HepG2 (cell line): ENCODE data around the gene ANKRD13C. TPM values are rescaled to one million over a fixed set of nuclear protein-coding genes. Genes with fewer than 3 reads are reported as not detected.

ENCODE experiments used
- MTF2 ChIP-seq: sonication (generic); formaldehyde crosslinking; IDR thresholded peaks from 2 replicates; pipeline ENCODE4 v1.5.0; 2020; ENCODE audit warnings: missing genetic modification reagents, borderline replicate concordance
- SP2 ChIP-seq: sonication (generic); formaldehyde crosslinking; IDR thresholded peaks from 2 replicates; pipeline ENCODE4 v1.5.1; 2020; ENCODE audit warnings: mild to moderate bottlenecking, missing genetic modification reagents
- ZNF577 ChIP-seq: sonication (generic); formaldehyde crosslinking; IDR thresholded peaks from 2 replicates; pipeline ENCODE4 v1.4.0; 2020; ENCODE audit warnings: mild to moderate bottlenecking, low read depth, missing genetic modification reagents, borderline replicate concordance
- polyA plus RNA-seq, 8 experiments: library from polyadenylated mRNA; depleted of rRNA in 3 of 8; stranded (reverse) in 7 of 8; unstranded in 1 of 8; fragments of >200 nt; fragmentation: Illumina TruSeq in 4 of 8; extraction: Trizol in 4 of 8; gene quantifications; 2 replicates each; pipeline versions ENCODE4 v1.2.1 to v1.2.3, GENCODE V29; 2011 to 2016; ENCODE audit warnings: low read depth in 4 of 8, missing spikeins in 1 of 8, mixed read lengths in 1 of 8; ENCODE audit not compliant: insufficient read depth in 1 of 8
- total RNA-seq, 5 experiments: library from RNA; depleted of rRNA; stranded (reverse); fragments of >200 nt; fragmentation: Illumina TruSeq; extraction: Trizol; gene quantifications; 2 replicates each; pipeline ENCODE4 v1.2.3, GENCODE V29; 2016; ENCODE audit warnings: low read depth in 1 of 5
- TF ChIP-seq, protein P1 (sequence below), 2 experiments: sonication (generic) in 1 of 2; formaldehyde crosslinking in 1 of 2; IDR thresholded peaks; 2 replicates each; pipeline versions ENCODE4 v1.4.0 to v1.6.1; 2018 to 2020; ENCODE audit warnings: missing genetic modification reagents in 2 of 2, borderline replicate concordance in 1 of 2, low read depth in 1 of 2, mild to moderate bottlenecking in 1 of 2, missing biosample characterization in 1 of 2
- TF ChIP-seq, protein P2 (sequence below): IDR thresholded peaks from 2 replicates; pipeline ENCODE4 v1.6.1; 2012; ENCODE audit warnings: low read length, improper control_type of control experiment
- TF ChIP-seq, protein P3 (sequence below): sonication (generic); formaldehyde crosslinking; IDR thresholded peaks from 2 replicates; pipeline ENCODE4 v1.4.0; 2020; ENCODE audit warnings: missing genetic modification reagents

The ANKRD13C gene
- total and polyA plus RNA-seq, 2 of the 13 experiments (the other 11 are each of a cell fraction or from before 2014, with no cell fraction given): 6.2 to 17.6 TPM

- TF ChIP-seq, protein P1, sequence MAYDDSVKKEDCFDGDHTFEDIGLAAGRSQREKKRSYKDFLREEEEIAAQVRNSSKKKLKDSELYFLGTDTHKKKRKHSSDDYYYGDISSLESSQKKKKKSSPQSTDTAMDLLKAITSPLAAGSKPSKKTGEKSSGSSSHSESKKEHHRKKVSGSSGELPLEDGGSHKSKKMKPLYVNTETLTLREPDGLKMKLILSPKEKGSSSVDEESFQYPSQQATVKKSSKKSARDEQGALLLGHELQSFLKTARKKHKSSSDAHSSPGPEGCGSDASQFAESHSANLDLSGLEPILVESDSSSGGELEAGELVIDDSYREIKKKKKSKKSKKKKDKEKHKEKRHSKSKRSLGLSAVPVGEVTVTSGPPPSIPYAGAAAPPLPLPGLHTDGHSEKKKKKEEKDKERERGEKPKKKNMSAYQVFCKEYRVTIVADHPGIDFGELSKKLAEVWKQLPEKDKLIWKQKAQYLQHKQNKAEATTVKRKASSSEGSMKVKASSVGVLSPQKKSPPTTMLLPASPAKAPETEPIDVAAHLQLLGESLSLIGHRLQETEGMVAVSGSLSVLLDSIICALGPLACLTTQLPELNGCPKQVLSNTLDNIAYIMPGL (CRISPR knock-in tag; IDR thresholded peaks at IDR 0.05; ENCODE audit: borderline replicate concordance in 1 of 2, low read depth in 1 of 2): no peak
- TF ChIP-seq ZNF577 (CRISPR knock-in tag): no peak
- no peak for TF ChIP-seq SP2
- TF ChIP-seq MTF2: no peak
- TF ChIP-seq, protein P2, sequence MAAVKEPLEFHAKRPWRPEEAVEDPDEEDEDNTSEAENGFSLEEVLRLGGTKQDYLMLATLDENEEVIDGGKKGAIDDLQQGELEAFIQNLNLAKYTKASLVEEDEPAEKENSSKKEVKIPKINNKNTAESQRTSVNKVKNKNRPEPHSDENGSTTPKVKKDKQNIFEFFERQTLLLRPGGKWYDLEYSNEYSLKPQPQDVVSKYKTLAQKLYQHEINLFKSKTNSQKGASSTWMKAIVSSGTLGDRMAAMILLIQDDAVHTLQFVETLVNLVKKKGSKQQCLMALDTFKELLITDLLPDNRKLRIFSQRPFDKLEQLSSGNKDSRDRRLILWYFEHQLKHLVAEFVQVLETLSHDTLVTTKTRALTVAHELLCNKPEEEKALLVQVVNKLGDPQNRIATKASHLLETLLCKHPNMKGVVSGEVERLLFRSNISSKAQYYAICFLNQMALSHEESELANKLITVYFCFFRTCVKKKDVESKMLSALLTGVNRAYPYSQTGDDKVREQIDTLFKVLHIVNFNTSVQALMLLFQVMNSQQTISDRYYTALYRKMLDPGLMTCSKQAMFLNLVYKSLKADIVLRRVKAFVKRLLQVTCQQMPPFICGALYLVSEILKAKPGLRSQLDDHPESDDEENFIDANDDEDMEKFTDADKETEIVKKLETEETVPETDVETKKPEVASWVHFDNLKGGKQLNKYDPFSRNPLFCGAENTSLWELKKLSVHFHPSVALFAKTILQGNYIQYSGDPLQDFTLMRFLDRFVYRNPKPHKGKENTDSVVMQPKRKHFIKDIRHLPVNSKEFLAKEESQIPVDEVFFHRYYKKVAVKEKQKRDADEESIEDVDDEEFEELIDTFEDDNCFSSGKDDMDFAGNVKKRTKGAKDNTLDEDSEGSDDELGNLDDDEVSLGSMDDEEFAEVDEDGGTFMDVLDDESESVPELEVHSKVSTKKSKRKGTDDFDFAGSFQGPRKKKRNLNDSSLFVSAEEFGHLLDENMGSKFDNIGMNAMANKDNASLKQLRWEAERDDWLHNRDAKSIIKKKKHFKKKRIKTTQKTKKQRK: no peak
- TF ChIP-seq, protein P3, sequence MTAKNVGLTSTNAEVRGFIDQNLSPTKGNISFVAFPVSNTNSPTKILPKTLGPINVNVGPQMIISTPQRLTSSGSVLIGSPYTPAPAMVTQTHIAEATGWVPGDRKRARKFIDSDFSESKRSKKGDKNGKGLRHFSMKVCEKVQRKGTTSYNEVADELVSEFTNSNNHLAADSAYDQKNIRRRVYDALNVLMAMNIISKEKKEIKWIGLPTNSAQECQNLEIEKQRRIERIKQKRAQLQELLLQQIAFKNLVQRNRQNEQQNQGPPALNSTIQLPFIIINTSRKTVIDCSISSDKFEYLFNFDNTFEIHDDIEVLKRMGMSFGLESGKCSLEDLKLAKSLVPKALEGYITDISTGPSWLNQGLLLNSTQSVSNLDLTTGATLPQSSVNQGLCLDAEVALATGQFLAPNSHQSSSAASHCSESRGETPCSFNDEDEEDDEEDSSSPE (CRISPR knock-in tag): no peak
These were observed 89.7 kb downstream of the ANKRD13C start (continued) for GRCh38 chr1:70264839-70265238.
